Trophoblast cell (in vitro differentiated cells and primary cell): ENCODE results near the gene CELF4.
A peak's percentile ranks its signal among the peaks of the same experiment; 100 is the strongest.

Source experiments
- DNase-seq, 2 donors: peaks; one replicate each; pipeline ENCODE4 v3.0.0-alpha.2; 2016
- H2AFZ ChIP-seq: 2 replicates; pipeline ENCODE4 v1.6.1; 2013; ENCODE audit warnings: low read length, moderate library complexity, mild to moderate bottlenecking; ENCODE audit not compliant: insufficient read depth, poor library complexity
- H2AK5ac ChIP-seq: 2 replicates; pipeline ENCODE4 v1.6.1; 2013; ENCODE audit warnings: mild to moderate bottlenecking, low read length
- H2BK120ac ChIP-seq: 2 replicates; pipeline ENCODE4 v1.6.1; 2013; ENCODE audit warnings: low read length, mild to moderate bottlenecking, moderate library complexity; ENCODE audit not compliant: insufficient read depth, poor library complexity
- H2BK12ac ChIP-seq: 2 replicates; pipeline ENCODE4 v1.6.1; 2013; ENCODE audit warnings: mild to moderate bottlenecking, low read length, moderate library complexity
- H2BK5ac ChIP-seq: 2 replicates; pipeline ENCODE4 v1.6.1; 2013; ENCODE audit warnings: low read length, low read depth, moderate library complexity, mild to moderate bottlenecking; ENCODE audit not compliant: poor library complexity
- H3K14ac ChIP-seq: 2 replicates; pipeline ENCODE4 v1.6.1; 2013; ENCODE audit warnings: mild to moderate bottlenecking, low read length
- H3K18ac ChIP-seq: 2 replicates; pipeline ENCODE4 v1.6.1; 2013; ENCODE audit warnings: mild to moderate bottlenecking, low read length
- H3K23ac ChIP-seq: 2 replicates; pipeline ENCODE4 v1.6.1; 2013; ENCODE audit warnings: low read length
- H3K27ac ChIP-seq: 2 replicates; pipeline ENCODE4 v1.5.1; 2013; ENCODE audit warnings: low read depth, mild to moderate bottlenecking, inconsistent platforms, low read length, moderate library complexity
- H3K27me3 ChIP-seq: 2 replicates; pipeline ENCODE4 v1.6.1; 2013; ENCODE audit warnings: inconsistent platforms, mild to moderate bottlenecking, low read length, moderate library complexity; ENCODE audit not compliant: insufficient read depth
- H3K36me3 ChIP-seq, 2 experiments: 1 replicate in 1 of 2; 2 replicates in 1 of 2; pipeline ENCODE4 v1.6.1; 2013; ENCODE audit warnings: low read length in 2 of 2, mild to moderate bottlenecking in 2 of 2, moderate library complexity in 1 of 2; ENCODE audit not compliant: insufficient read depth in 2 of 2, control insufficient read depth in 1 of 2
- H3K4ac ChIP-seq: 2 replicates; pipeline ENCODE4 v1.6.1; 2013; ENCODE audit warnings: low read depth, mild to moderate bottlenecking, low read length, moderate library complexity
- H3K4me1 ChIP-seq, 2 experiments: 1 replicate in 1 of 2; 2 replicates in 1 of 2; pipeline ENCODE4 v1.6.1; 2013; ENCODE audit warnings: low read length in 2 of 2, mild to moderate bottlenecking in 2 of 2, moderate library complexity in 1 of 2; ENCODE audit not compliant: insufficient read depth in 2 of 2, control insufficient read depth in 1 of 2
- H3K4me2 ChIP-seq: 2 replicates; pipeline ENCODE4 v1.6.1; 2013; ENCODE audit warnings: inconsistent platforms, mild to moderate bottlenecking, low read length, moderate library complexity
- H3K4me3 ChIP-seq: 2 replicates; pipeline ENCODE4 v1.5.1; 2013; ENCODE audit warnings: mild to moderate bottlenecking, low read depth, low read length, inconsistent platforms
- H3K79me1 ChIP-seq: one replicate; pipeline ENCODE4 v1.6.1; 2013; ENCODE audit warnings: low read length
- H3K79me2 ChIP-seq: 2 replicates; pipeline ENCODE4 v1.6.1; 2013; ENCODE audit warnings: low read length, mild to moderate bottlenecking; ENCODE audit not compliant: control insufficient read depth, insufficient read depth, poor library complexity
- H3K9ac ChIP-seq: 2 replicates; pipeline ENCODE4 v1.6.1; 2013; ENCODE audit warnings: mild to moderate bottlenecking, low read length
- H3K9me3 ChIP-seq: 2 replicates; pipeline ENCODE4 v1.6.1; 2013; ENCODE audit warnings: low read depth, mild to moderate bottlenecking, control low read depth, inconsistent platforms, low read length; ENCODE audit not compliant: insufficient read depth
- H4K12ac ChIP-seq: 2 replicates; pipeline ENCODE4 v1.6.1; 2013; ENCODE audit warnings: low read depth, mild to moderate bottlenecking, low read length, moderate library complexity
- H4K8ac ChIP-seq: 2 replicates; pipeline ENCODE4 v1.6.1; 2013; ENCODE audit warnings: low read depth, mild to moderate bottlenecking, low read length, moderate library complexity
- H4K91ac ChIP-seq: one replicate; pipeline ENCODE4 v1.6.1; 2013; ENCODE audit warnings: low read depth, mild to moderate bottlenecking, low read length, moderate library complexity
- WGBS: extraction: QIAGEN DNeasy Blood & Tissue Kit; methylation state at CpG from one replicate; pipeline ENCODE4 v1.1.7; 2013; ENCODE audit warnings: missing lambda C conversion rate; ENCODE audit not compliant: insufficient read length, insufficient coverage; ENCODE audit errors: extremely low coverage; 5-methylcytosine and 5-hydroxymethylcytosine counted together

Gene CELF4

GRCh38 chr18:37489011-37489410 lies 76.6 kb downstream of the CELF4 start:
- H2AFZ ChIP-seq = no peak overlapping the region
- no peak overlapping the region for H3K4me2 ChIP-seq
- no peaks in the 10 kb centered on the region for H3K79me2 ChIP-seq
- no peak overlapping the region for H4K8ac ChIP-seq
- H3K79me1 ChIP-seq = no peaks in the 10 kb centered on the region
- H4K12ac ChIP-seq = no peak overlapping the region
- H2AK5ac ChIP-seq = no peak overlapping the region
- no peak overlapping the region for H3K14ac ChIP-seq
- H2BK120ac ChIP-seq = no peak overlapping the region
- H3K4ac ChIP-seq = no peak overlapping the region
- H3K27ac ChIP-seq = no peak overlapping the region
- no peak overlapping the region for H2BK5ac ChIP-seq
- no peak overlapping the region for H3K23ac ChIP-seq
- no peak overlapping the region for H2BK12ac ChIP-seq
- H4K91ac ChIP-seq = no peak overlapping the region
- H3K9me3 ChIP-seq = no peaks in the 10 kb centered on the region
- no CpG with 5 or more reads among the region's 9 CpGs for WGBS
- no peak overlapping the region for H3K18ac ChIP-seq
- H3K4me3 ChIP-seq = no peak overlapping the region
- DNase-seq = no peak
- H3K36me3 ChIP-seq = no peaks in the 10 kb centered on the region
- peaks cover 19% of the 10 kb centered on the region for H3K27me3 ChIP-seq
- peaks cover 0 to 5% of the 10 kb centered on the region in 2 experiments for H3K4me1 ChIP-seq
- H3K9ac ChIP-seq = no peak overlapping the region

GRCh38 chr18:37487400-37487867 lies 78.2 kb downstream of the CELF4 start:
- no peaks in the 10 kb centered on the region for H3K36me3 ChIP-seq
- no CpG with 5 or more reads among the region's 13 CpGs for WGBS
- no peak overlapping the region for H3K9ac ChIP-seq

GRCh38 chr18:37486848-37487247 lies 78.8 kb downstream of the CELF4 start:
- no CpG with 5 or more reads among the region's 5 CpGs for WGBS
- no peak overlapping the region for H3K18ac ChIP-seq

More at GRCh38 chr18:37487400-37487867, 78.2 kb downstream of the CELF4 start:
- H2BK12ac ChIP-seq = no peak overlapping the region
- DNase-seq = no peak
- H3K14ac ChIP-seq = no peak overlapping the region
- no peak overlapping the region for H4K91ac ChIP-seq
- no peak overlapping the region for H3K18ac ChIP-seq
- no peaks in the 10 kb centered on the region for H3K79me2 ChIP-seq
- H3K27ac ChIP-seq = no peak overlapping the region
- H3K4me2 ChIP-seq = no peak overlapping the region
- H4K12ac ChIP-seq = no peak overlapping the region
- peaks cover 0 to 5% of the 10 kb centered on the region in 2 experiments for H3K4me1 ChIP-seq
- no peak overlapping the region for H2AK5ac ChIP-seq
- no peak overlapping the region for H3K4ac ChIP-seq
- H2BK5ac ChIP-seq = no peak overlapping the region
- H3K9me3 ChIP-seq = no peaks in the 10 kb centered on the region
- no peaks in the 10 kb centered on the region for H3K79me1 ChIP-seq
- no peak overlapping the region for H4K8ac ChIP-seq
- H2AFZ ChIP-seq = no peak overlapping the region
- peaks cover 21% of the 10 kb centered on the region for H3K27me3 ChIP-seq
- H2BK120ac ChIP-seq = no peak overlapping the region
- no peak overlapping the region for H3K4me3 ChIP-seq
- no peak overlapping the region for H3K23ac ChIP-seq

GRCh38 chr18:37484983-37485834 lies 80.4 kb downstream of the CELF4 start:
- Histone ChIP-seq H3K9me3 (no peaks in the 10 kb centered on the region), H3K79me1 (no peaks in the 10 kb centered on the region), H4K12ac (no peak overlapping the region), H2BK12ac (no peak overlapping the region), H3K27me3 (peaks cover 21% of the 10 kb centered on the region), H3K18ac (no peak overlapping the region), H3K79me2 (no peaks in the 10 kb centered on the region), H3K36me3 (no peaks in the 10 kb centered on the region), H3K4ac (no peak overlapping the region), H3K23ac (no peak overlapping the region), H4K91ac (no peak overlapping the region), H2BK120ac (no peak overlapping the region), H4K8ac (no peak overlapping the region), H3K9ac (no peak overlapping the region), H3K4me1 (peaks cover 0 to 5% of the 10 kb centered on the region in 2 experiments), H2BK5ac (no peak overlapping the region), H2AK5ac (no peak overlapping the region), H3K4me2 (peak overlapping the region; percentile 50), H2AFZ (no peak overlapping the region), H3K4me3 (peak overlapping the region; percentile 29), H3K27ac (no peak overlapping the region), H3K14ac (no peak overlapping the region)
- WGBS = no CpG with 5 or more reads among the region's 98 CpGs
- DNase-seq = peak; percentile 4 to 35

More at GRCh38 chr18:37486848-37487247, 78.8 kb downstream of the CELF4 start:
- H3K4me3 ChIP-seq = no peak overlapping the region
- peaks cover 21% of the 10 kb centered on the region for H3K27me3 ChIP-seq
- H3K27ac ChIP-seq = no peak overlapping the region
- no peak overlapping the region for H4K91ac ChIP-seq
- H3K36me3 ChIP-seq = no peaks in the 10 kb centered on the region
- no peak overlapping the region for H2AFZ ChIP-seq
- H3K79me1 ChIP-seq = no peaks in the 10 kb centered on the region
- no peak overlapping the region for H4K8ac ChIP-seq
- no peak overlapping the region for H3K23ac ChIP-seq
- no peaks in the 10 kb centered on the region for H3K79me2 ChIP-seq
- H4K12ac ChIP-seq = no peak overlapping the region
- H3K9me3 ChIP-seq = no peaks in the 10 kb centered on the region
- no peak overlapping the region for H3K4me2 ChIP-seq
- H2BK5ac ChIP-seq = no peak overlapping the region
- peaks cover 0 to 5% of the 10 kb centered on the region in 2 experiments for H3K4me1 ChIP-seq
- no peak overlapping the region for H2AK5ac ChIP-seq
- no peak overlapping the region for H2BK120ac ChIP-seq
- H3K4ac ChIP-seq = no peak overlapping the region
- no peak overlapping the region for H3K9ac ChIP-seq
- H2BK12ac ChIP-seq = no peak overlapping the region
- no peak for DNase-seq
- no peak overlapping the region for H3K14ac ChIP-seq
